ENCODE measurements around the gene ABCB8.

The ABCB8 gene

DNA sequence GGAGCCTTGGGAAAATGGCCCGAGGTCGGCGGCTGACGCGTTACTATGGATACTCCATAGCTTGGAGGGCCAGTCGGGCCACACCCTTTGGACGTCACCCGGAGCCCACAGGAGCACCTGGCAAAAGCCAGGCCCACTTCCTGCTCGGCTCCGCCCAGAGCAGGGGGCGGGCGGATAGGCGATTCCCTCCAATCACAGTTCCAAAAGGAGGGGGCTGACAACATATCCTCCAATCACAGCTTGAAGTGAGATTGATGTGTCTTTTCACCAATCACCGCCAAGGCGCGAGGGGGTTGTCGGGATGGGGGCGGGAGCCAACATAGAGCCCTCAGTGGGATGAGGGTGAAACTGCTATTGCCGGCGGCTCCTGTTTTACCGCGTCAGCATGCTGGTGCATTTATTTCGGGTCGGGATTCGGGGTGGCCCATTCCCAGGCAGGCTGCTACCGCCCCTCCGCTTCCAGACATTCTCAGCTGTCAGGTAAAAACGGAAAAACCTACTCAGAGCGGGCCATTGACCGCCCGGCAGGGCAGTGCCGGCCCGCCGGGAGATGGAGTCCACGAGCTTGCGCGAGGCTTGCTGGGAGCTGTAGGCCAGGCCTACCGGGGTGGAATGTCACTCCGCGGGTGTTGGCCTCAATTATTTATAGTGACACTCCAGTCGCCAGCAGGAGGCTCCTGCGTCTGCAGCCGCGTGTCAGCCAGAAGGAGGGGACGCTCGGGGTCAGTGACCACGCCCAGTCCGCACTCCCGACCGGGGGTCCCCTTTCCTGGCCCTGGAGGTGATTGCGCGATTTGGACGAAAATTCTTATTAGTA, at the start of gene ABCB8:
Gene ABCB8, plus strand, starts transcription at position 320 of the 817 bp plus-strand sequence. Its CDS starts 66 bp downstream, at position 386.
- peak; percentile 99 to 100 for DNase-seq

DNA sequence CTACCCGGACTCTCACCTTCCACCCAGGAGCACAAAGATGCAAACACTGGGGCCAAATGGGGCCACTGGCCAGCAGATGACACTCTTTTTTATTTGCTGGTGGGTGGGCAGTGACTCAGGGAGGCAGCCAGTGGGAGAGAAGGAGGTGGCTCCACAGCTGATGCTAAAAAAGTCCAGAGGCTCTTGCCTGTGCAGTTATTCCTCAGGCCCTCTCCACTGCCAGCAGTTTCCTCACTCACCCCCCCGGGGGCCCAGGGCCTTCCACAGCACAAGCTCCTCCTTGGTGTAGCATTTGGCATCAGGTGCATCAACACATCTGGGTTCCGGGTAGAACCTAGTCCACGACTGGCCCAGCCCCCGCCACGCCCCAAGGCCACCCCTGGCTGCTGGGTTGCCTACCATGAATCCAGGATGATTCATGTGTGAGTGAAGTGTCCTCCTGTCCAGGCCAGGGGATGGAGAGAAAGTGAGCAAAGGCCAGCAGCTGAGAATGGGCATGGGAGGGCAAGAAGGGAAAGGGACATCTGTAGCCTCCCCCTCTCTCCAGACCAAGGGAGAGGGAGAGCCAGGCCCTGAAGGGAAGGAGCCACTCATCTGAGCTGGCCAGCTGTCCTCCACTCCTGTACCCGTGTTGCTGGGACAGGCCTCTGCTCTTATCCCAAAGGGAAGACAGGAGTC, 48.4 kb upstream of the ABCB8 start:
- DNase-seq = no peak

DNA sequence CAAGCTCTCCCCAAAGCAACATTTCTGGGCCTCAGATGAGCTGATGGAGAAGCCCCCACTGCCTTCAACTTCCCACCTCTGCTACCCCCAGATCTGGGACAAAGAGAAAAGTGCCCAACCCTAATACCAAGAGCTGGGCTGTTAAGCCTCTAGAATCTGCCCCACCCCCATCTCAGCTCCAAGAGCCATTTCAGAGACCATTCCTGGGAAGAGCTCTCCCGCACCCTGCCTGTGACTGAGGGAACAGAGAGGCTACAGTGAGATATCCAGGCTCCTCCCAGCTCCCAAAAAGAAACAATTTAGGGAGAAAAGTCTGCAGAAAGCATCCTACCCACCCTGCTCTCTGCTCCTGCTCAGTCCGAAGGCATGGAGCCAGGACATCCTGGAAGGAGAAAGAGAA, 47.6 kb upstream of the ABCB8 start:
- DNase-seq = peak; percentile 10 to 30

DNA sequence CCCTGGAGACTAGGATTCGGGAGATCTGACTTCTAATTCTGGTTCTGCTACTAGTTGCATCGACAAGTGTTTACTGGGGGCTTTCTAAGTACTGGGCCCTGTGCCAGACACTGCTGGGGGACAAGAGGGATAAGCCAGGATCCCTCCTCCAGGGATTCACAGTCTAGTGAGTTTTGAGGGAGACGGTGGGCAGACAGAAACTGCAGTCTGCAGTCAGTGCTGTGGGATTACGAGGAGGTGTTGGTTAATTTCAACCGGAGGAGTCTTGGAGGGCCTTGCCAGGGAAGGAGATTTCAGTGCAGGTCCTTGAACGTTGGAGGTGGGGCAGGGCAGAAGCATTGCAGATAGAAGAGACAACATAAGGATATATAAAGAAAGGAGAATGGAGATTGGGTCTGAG, 46.6 kb upstream of the ABCB8 start:
- DNase-seq = no peak

DNA sequence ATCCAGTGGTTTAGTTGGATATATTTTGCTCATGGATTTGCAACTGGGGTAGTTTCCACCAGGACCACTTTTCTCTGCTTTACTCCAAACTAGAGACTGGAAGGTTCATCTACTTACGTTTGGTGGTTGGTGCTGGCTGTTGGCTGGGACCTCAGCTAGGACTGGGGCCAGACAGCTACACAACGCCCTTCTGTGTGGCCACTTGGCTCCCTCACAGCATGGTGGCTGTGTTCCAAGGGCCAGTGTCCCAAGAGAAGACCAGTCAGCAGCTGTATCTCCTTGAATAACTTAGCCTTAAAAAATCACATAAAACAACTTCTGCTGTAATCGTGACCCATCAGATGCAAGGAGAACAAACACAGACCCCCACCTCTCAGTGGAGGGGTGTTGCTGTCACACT, 45.9 kb upstream of the ABCB8 start:
- DNase-seq = no peak

DNA sequence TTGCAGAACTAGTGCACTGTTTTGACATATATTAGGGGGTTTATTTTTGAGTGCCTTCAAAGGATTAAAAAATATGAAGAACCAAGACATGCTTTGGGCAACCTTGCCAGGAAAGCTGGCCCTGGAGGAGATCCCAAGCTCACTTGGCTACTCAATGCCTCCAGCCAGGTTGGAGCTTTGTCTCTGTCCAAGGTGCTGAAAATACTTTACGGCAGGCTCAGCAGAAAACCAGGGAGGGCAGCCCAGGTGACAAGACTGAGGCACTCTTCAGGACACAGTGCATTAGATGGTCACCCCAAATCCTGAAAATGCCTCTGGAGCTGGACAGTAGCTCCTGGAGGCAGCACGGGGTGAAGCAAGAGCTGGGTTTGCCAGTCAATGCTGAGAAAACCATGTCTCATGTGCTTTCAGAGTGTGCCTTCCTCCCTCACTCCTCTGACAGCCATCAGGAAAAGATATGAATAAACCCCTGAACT, 44.3 kb upstream of the ABCB8 start:
- DNase-seq = no peak

DNA sequence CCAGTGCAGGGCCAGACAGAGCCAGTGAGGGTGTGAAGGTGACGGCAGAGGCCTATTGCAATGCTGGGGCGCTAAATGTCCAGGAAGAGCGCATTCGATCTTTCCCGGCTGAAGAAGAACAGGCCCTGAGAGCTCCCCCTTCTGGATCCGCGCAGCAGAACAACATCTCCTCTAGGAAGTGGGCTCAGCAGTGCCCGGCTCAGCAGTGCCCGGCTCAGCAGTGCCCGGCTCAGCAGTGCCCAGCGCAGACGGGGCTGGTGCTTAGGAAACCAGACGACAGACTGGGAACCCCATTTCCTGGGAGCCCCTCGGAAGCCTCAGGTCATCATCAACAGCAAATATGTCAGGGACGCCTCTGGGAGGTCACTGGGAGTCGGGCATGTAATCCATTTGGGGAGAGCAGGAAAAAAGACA, 42.1 kb upstream of the ABCB8 start:
- peak; percentile 56 to 69 for DNase-seq

DNA sequence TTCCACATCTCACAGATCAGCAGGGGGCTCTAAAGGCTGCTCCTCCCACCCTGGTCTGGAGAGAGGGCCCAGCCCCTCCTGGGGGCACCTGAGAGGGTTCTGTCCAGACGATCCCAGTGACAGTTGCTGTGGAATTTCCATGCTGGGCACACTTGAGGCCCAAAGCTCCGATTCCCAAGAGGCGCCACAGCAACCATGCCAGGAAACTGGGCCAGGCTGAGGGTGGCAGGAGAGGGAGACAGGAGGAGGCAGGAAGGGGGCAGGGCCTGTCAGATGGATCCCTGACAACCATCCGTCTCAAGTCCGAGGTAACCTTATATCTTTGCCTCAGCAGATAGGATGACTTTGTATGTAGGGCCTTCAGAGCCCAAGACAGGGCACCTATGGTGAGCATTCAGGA, 41.7 kb upstream of the ABCB8 start:
- DNase-seq = no peak

DNA sequence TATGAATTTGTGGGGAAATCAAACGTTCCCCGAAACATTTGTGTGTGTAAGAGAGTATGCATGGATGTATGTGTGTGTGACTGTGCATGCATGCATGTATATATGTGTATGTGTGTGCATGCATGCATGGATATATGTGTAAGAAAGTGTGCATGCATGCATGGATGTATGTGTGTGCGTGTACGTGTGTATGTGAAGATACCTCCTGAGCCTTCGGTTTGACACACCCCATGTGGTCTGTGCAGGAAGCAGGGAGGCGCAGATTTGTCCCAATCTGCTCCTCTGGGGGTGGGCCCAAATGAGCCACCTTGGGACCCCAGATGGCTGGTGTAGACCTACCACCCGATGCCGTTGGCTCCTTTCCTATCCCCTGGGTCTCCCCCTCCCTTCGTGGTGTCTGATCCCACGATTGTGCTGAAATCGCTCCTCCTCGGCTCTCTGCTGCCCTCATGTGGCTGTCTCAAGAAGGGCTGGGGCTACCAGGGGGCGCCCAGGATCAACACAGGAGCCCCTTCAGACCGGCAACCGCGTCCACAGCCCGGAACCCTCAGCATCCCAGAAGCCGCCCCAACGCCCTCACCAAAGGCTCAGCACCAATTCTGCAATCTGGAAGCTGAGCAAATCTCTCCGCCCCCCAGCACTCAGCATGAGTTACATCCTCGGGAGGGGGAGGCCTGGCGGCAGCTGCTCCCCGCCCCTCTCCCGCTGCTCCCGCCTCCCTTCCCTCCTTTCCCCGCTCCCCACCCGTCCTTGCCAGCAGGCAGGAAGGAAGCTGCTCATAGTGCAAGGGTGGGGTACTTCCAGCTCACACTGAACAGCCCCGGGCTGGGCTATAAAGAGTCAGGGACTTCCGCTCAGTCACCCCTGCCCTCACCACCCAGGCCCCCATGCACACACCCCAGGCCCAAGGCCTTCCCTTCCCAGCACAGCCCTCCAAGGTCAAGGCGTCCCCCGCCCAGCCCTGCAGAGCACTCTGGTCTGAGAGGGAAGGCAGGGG, 39.7 kb upstream of the ABCB8 start:
- DNase-seq = peak; percentile 61 to 71

DNA sequence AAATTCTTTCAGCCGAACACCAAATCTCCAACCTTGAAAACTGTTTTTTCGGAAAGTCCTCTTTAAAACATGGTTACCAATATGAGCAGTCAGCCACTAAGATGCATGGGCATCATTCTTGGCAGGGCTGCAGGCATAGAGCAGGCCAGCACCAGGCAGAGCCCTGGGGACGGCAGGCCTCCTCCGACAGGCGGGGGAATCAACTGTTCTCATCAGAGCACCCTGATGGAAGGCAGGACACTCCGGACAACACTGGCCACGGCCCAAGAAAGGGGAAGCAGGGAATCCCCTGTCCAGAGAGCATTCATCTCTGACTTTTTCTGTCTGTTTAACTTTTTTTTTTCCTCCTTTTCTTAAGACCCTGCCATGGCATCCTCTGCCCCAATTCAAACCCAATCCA, 38.8 kb upstream of the ABCB8 start:
- DNase-seq = no peak

DNA sequence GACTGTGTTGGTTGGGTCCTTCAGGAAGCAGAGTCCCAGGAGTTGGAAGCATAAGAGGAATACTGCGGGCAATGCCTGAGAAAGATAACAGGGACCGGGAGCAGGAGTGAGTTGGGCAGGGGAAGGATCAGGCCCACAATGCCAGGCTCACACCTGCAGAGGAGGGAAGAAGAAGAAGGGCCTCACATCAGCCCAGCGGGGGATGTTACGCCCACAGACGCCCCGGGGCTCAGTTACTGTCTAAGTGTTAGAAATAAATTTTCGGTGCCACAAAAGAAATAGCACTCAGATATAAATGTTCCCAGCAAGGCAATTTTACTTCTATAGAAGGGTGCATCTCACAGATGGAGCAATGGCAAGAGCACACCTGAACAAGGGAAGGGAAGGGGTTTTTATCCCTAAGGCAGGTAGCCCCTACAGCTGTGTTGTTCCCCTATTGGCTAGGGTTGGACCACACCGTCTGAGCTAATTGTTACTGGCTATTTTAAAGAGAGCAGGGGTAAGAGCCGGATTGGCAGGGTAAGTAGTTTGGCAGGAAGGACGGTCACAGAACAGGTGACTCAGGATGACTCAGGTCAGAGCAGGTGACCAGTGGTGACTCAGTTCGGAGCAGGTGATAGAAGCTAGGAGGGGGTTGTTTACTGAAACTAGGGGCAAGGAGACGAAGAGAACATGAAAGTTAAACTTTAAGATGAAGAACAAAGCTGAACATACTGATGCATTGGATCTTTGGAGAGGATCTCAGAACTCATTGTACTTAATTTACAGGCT, 37.6 kb upstream of the ABCB8 start, which contains the start of gene NOS3:
Gene NOS3, plus strand, starts transcription at position 602 of the 771 bp plus-strand sequence. CDS start 2,787 bp downstream, outside the sequence.
- no peak for DNase-seq

DNA sequence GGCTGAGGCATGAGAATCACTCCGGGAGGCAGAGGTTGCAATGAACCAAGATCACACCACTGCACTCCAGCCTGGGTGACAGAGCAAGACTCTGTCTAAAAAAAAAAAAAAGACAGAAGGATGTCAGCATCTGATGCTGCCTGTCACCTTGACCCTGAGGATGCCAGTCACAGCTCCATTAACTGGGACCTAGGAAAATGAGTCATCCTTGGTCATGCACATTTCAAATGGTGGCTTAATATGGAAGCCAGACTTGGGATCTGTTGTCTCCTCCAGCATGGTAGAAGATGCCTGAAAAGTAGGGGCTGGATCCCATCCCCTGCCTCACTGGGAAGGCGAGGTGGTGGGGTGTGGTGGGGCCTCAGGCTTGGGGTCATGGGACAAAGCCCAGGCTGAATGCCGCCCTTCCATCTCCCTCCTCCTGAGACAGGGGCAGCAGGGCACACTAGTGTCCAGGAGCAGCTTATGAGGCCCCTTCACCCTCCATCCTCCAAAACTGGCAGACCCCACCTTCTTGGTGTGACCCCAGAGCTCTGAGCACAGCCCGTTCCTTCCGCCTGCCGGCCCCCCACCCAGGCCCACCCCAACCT, 36.1 kb upstream of the ABCB8 start:
- DNase-seq = no peak

DNA sequence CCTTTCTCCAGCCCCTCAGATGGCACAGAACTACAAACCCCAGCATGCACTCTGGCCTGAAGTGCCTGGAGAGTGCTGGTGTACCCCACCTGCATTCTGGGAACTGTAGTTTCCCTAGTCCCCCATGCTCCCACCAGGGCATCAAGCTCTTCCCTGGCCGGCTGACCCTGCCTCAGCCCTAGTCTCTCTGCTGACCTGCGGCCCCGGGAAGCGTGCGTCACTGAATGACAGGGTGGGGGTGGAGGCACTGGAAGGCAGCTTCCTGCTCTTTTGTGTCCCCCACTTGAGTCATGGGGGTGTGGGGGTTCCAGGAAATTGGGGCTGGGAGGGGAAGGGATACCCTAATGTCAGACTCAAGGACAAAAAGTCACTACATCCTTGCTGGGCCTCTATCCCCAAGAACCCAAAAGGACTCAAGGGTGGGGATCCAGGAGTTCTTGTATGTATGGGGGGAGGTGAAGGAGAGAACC, 35.4 kb upstream of the ABCB8 start:
- DNase-seq = no peak

DNA sequence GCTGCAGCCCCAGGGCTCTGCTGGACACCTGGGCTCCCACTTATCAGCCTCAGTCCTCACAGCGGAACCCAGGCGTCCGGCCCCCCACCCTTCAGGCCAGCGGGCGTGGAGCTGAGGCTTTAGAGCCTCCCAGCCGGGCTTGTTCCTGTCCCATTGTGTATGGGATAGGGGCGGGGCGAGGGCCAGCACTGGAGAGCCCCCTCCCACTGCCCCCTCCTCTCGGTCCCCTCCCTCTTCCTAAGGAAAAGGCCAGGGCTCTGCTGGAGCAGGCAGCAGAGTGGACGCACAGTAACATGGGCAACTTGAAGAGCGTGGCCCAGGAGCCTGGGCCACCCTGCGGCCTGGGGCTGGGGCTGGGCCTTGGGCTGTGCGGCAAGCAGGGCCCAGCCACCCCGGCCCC, 34.7 kb upstream of the ABCB8 start:
- no peak for DNase-seq

DNA sequence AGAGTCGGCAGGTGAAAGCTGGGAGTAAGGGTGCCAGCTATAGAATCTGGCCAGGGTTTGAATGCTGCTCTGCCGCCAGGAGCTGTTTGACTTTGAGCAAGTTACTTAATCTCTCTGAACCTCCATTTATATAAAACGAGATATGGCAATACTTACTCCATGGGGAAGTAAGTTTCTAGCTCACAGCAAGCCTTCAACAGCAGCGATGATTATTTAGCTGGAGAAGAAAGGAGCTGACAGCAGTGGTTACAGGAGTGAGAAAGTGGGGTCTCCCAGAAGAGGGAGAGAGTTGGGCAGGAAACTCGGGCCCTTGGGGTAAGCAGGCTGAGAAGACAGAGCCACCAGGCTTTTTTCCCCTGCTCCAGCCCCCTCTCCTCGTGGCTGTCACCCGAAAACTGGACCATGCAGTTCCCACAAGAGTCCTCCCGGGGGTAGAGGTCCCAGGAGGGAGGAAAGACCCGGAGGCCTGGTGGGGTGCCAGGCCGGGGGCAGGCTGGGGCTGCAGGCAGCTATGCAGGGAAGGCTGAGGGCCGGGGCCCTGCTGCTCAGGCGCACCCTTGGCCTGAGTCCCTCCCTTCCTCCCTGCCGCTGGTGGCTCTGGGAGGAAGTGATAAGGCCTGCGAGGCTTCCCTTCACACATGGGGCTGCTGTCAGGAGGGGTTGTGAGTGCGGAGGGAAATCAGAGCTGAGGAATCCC, 34.0 kb upstream of the ABCB8 start:
- no peak for DNase-seq

DNA sequence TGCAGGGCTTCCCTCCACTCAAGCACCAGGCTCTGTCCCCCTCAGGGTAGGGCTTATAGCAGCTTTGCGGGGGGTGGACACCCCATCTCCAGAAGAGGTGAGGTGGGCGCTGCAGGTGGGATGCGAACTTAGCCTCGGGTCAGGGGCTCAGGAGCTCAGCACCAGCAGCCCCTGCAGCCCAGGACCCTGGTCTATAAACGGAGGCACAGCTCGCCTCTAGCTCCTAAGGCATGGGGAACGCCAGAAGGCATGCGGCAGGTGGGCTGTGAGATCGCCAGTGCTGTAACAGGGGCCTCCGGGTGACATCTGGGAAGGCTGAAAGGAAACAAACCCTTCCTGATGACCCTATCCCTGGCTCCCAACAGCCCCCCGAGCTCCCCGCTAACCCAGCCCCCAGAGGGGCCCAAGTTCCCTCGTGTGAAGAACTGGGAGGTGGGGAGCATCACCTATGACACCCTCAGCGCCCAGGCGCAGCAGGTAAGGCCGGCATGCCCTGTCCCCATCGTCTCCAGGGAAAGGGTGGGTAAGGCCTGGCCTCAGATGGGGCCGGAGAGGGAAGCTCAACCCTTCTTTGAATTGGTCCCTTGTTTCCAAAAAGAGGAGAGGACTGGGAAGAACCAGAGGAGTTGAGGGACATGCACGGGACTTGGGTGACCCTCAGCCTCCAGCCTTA, 33.3 kb upstream of the ABCB8 start:
- DNase-seq = no peak

DNA sequence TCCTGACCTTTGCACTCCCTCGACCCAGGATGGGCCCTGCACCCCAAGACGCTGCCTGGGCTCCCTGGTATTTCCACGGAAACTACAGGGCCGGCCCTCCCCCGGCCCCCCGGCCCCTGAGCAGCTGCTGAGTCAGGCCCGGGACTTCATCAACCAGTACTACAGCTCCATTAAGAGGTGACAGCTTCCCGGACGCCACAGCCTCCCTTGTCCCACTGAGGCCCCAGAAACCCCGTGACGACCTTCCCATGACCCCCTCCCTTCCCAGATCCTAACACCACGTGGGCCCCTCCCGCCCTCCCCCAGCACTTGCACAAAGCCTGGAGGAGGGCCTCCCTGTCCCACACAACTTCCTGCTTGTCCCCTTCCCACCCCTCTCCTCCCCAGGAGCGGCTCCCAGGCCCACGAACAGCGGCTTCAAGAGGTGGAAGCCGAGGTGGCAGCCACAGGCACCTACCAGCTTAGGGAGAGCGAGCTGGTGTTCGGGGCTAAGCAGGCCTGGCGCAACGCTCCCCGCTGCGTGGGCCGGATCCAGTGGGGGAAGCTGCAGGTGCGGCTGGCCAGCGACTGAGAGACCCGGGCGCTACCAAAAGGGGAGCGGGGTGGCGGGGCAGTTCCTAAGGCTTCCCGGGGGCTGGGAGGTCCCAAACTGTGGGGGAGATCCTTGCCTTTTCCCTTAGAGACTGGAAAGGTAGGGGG, 31.7 kb upstream of the ABCB8 start:
- no peak for DNase-seq

DNA sequence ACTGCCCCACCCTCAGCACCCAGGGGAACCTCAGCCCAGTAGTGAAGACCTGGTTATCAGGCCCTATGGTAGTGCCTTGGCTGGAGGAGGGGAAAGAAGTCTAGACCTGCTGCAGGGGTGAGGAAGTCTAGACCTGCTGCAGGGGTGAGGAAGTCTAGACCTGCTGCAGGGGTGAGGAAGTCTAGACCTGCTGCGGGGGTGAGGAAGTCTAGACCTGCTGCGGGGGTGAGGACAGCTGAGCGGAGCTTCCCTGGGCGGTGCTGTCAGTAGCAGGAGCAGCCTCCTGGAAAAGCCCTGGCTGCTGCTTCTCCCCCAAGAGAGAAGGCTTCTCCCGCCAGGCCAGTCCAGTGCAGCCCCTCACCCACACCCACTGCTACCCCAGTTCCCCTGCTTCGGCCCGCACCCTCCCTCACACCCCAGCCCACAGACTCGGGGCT, 31.2 kb upstream of the ABCB8 start:
- no peak for DNase-seq

DNA sequence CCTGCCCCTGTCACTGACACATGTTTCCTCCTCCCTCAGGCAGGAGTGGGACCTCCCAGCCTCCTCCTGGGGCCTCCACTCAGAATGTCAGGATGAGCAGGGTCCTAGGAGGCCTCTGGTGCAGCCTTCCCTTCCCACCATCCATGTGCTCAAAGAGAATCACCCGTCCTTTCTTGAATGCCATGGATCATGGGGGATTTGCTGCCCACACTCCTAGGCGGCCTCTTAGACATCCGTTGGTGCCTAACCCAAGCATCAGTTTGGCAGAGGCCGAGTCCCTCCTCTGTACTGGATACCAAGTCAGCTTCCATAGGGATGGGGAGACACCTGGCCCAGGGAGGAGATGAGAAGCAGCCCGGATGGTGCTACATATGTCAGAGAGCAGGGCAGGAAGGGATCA, 30.4 kb upstream of the ABCB8 start:
- DNase-seq = no peak

DNA sequence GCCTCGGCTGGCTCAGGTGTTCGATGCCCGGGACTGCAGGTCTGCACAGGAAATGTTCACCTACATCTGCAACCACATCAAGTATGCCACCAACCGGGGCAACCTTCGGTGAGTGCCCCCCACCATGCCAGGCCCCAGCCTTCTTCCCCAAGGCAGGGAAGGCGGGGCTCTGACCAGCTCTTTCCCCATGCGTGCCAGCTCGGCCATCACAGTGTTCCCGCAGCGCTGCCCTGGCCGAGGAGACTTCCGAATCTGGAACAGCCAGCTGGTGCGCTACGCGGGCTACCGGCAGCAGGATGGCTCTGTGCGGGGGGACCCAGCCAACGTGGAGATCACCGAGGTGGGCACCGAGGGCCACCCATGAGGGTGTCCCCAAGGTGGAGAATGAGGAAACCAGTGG, 29.9 kb upstream of the ABCB8 start:
- no peak for DNase-seq

All from NCI-H187 (cell line).